ENCODE data around the gene RBM24.

RBM24 gene

GRCh38 chr6:17281100-17281496 lies at the start of gene RBM24:
RBM24 (plus strand) TSS chr6:17281361; CDS start chr6:17281582, 221 bp downstream.
- H2AFZ ChIP-seq (ENCODE audit: low read length) = no peak within 1 kb of the TSS
- no peaks in the 10 kb centered on the region for H3K9me2 ChIP-seq (replicated peaks; ENCODE audit: low read depth, low read length)
- H3K79me2 ChIP-seq (ENCODE audit: insufficient read depth, low read length) = no peaks in the 10 kb centered on the region
- no peaks in the 10 kb centered on the region for H4K20me1 ChIP-seq (ENCODE audit: insufficient read depth, low read length, poor library complexity, severe bottlenecking)
- TF ChIP-seq EZH2phosphoT487 (IDR thresholded peaks at IDR 0.05; ENCODE audit: borderline replicate concordance) = no peak
- TF ChIP-seq CTCF (conservative IDR thresholded peaks at IDR 0.05; ENCODE audit: low read length) = no peak
- no peaks in the 10 kb centered on the region for H3F3A ChIP-seq (ENCODE audit: low read depth)
- H3K4me2 ChIP-seq (ENCODE audit: low read depth, low read length, poor library complexity, severe bottlenecking) = no peak within 1 kb of the TSS
- no peaks in the 10 kb centered on the region for H3K36me3 ChIP-seq (ENCODE audit: insufficient read depth, low read length)
- H3K9me3 ChIP-seq (ENCODE audit: insufficient read depth, low read depth, low read length) = no peaks in the 10 kb centered on the region
- H3K27me3 ChIP-seq (ENCODE audit: insufficient read depth, low read length, poor library complexity, severe bottlenecking) = no peaks in the 10 kb centered on the region
- H3K4me3 ChIP-seq (ENCODE audit: low read length, poor library complexity, severe bottlenecking) = no peak within 1 kb of the TSS
- H3K9ac ChIP-seq (ENCODE audit: low read depth, low read length, poor library complexity, severe bottlenecking) = no peak within 1 kb of the TSS
- H3K4me1 ChIP-seq (ENCODE audit: insufficient read depth, low read length, poor library complexity, severe bottlenecking) = no peaks in the 10 kb centered on the region

- no peak overlapping the region for H3K4me2 ChIP-seq (ENCODE audit: low read depth, low read length, poor library complexity, severe bottlenecking)
- no peak overlapping the region for H2AFZ ChIP-seq (ENCODE audit: low read length)
- TF ChIP-seq CTCF (conservative IDR thresholded peaks at IDR 0.05; ENCODE audit: low read length) (no peak), EZH2phosphoT487 (IDR thresholded peaks at IDR 0.05; ENCODE audit: borderline replicate concordance) (no peak)
- H3K4me1 ChIP-seq (ENCODE audit: insufficient read depth, low read length, poor library complexity, severe bottlenecking) = no peaks in the 10 kb centered on the region
- H3K4me3 ChIP-seq (ENCODE audit: low read length, poor library complexity, severe bottlenecking) = no peak overlapping the region
- H3K79me2 ChIP-seq (ENCODE audit: insufficient read depth, low read length) = no peaks in the 10 kb centered on the region
- H3F3A ChIP-seq (ENCODE audit: low read depth) = no peaks in the 10 kb centered on the region
- H3K9me3 ChIP-seq (ENCODE audit: insufficient read depth, low read depth, low read length) = no peaks in the 10 kb centered on the region
- H4K20me1 ChIP-seq (ENCODE audit: insufficient read depth, low read length, poor library complexity, severe bottlenecking) = no peaks in the 10 kb centered on the region
- H3K9me2 ChIP-seq (replicated peaks; ENCODE audit: low read depth, low read length) = no peaks in the 10 kb centered on the region
- H3K9ac ChIP-seq (ENCODE audit: low read depth, low read length, poor library complexity, severe bottlenecking) = no peak overlapping the region
- H3K36me3 ChIP-seq (ENCODE audit: insufficient read depth, low read length) = no peaks in the 10 kb centered on the region
- H3K27me3 ChIP-seq (ENCODE audit: insufficient read depth, low read length, poor library complexity, severe bottlenecking) = no peaks in the 10 kb centered on the region
Measured at GRCh38 chr6:17233531-17233930, 47.6 kb upstream of the RBM24 start.

- TF ChIP-seq EZH2phosphoT487 (IDR thresholded peaks at IDR 0.05; ENCODE audit: borderline replicate concordance) (no peak), CTCF (conservative IDR thresholded peaks at IDR 0.05; ENCODE audit: low read length) (no peak)
- no peaks in the 10 kb centered on the region for H3K9me2 ChIP-seq (replicated peaks; ENCODE audit: low read depth, low read length)
- no peaks in the 10 kb centered on the region for H3K4me1 ChIP-seq (ENCODE audit: insufficient read depth, low read length, poor library complexity, severe bottlenecking)
- no peaks in the 10 kb centered on the region for H3K27me3 ChIP-seq (ENCODE audit: insufficient read depth, low read length, poor library complexity, severe bottlenecking)
- H3F3A ChIP-seq (ENCODE audit: low read depth) = no peaks in the 10 kb centered on the region
- H3K79me2 ChIP-seq (ENCODE audit: insufficient read depth, low read length) = no peaks in the 10 kb centered on the region
- no peak overlapping the region for H3K4me2 ChIP-seq (ENCODE audit: low read depth, low read length, poor library complexity, severe bottlenecking)
- no peak overlapping the region for H3K9ac ChIP-seq (ENCODE audit: low read depth, low read length, poor library complexity, severe bottlenecking)
- H3K4me3 ChIP-seq (ENCODE audit: low read length, poor library complexity, severe bottlenecking) = no peak overlapping the region
- no peaks in the 10 kb centered on the region for H4K20me1 ChIP-seq (ENCODE audit: insufficient read depth, low read length, poor library complexity, severe bottlenecking)
- H3K36me3 ChIP-seq (ENCODE audit: insufficient read depth, low read length) = no peaks in the 10 kb centered on the region
- no peak overlapping the region for H2AFZ ChIP-seq (ENCODE audit: low read length)
- H3K9me3 ChIP-seq (ENCODE audit: insufficient read depth, low read depth, low read length) = no peaks in the 10 kb centered on the region
Measured at GRCh38 chr6:17237246-17237645, 43.9 kb upstream of the RBM24 start.

Data from Loucy (cell line).